Caco-2 (cell line): ENCODE measurements around the gene WWC2. TPM values are rescaled to one million over a fixed set of nuclear protein-coding genes. Genes with fewer than 3 reads are reported as not detected.
A peak's percentile ranks its signal among the peaks of the same experiment; 100 is the strongest.

Source experiments
- BruUV-seq: library from RNA; stranded (reverse); fragments of 400-500 nt; replicated peaks from 2 replicates; lab custom pipeline; 2021; lab: Mats Ljungman, UMichigan
- CTCF ChIA-PET: fragments of 300-600 bp; sonication (Branson Sonifier 250); formaldehyde crosslinking; loops from one replicate; lab custom pipeline; 2022; ENCODE audit warnings: antibody characterized with exemption; lab: Charles Lee
- POLR2A ChIA-PET: fragments of 300-600 bp; sonication (Branson Sonifier 250); formaldehyde crosslinking; loops from one replicate; lab custom pipeline; 2022; ENCODE audit warnings: antibody characterized with exemption; lab: Charles Lee
- DNase-seq, 2 experiments: peaks; one replicate each; pipeline versions ENCODE4 v3.0.0 to v3.0.0-alpha.2; 2020 to 2022
- H3K27me3 ChIP-seq: replicated peaks from 2 replicates; pipeline ENCODE4 v1.6.0; 2011; ENCODE audit warnings: low read length; ENCODE audit not compliant: control insufficient read depth, insufficient read depth
- H3K36me3 ChIP-seq: 2 replicates; pipeline ENCODE4 v1.5.1; 2011; ENCODE audit warnings: low read length; ENCODE audit not compliant: control insufficient read depth, insufficient read depth
- H3K4me1 ChIP-seq: fragments of 250-450 bp; sonication (Bioruptor Pico); 2 replicates; pipeline ENCODE4 v1.5.1; 2020; ENCODE audit warnings: mild to moderate bottlenecking
- H3K4me3 ChIP-seq: 2 replicates; pipeline ENCODE4 v1.5.1; 2011; ENCODE audit warnings: low read depth, mild to moderate bottlenecking, control low read depth, low read length
- H3K9me3 ChIP-seq: fragments of 250-450 bp; sonication (Bioruptor Pico); 2 replicates; pipeline ENCODE4 v1.5.1; 2020; ENCODE audit warnings: mild to moderate bottlenecking, moderate library complexity
- H3K27ac Mint-ChIP-seq: one replicate; pipeline ENCODE4 v1.8.0; 2022; ENCODE audit warnings: mixed read lengths; ENCODE audit not compliant: unreplicated experiment
- H3K27me3 Mint-ChIP-seq: one replicate; pipeline ENCODE4 v1.8.0; 2022; ENCODE audit warnings: mixed read lengths; ENCODE audit not compliant: insufficient read depth, unreplicated experiment
- H3K36me3 Mint-ChIP-seq: one replicate; pipeline ENCODE4 v1.8.0; 2022; ENCODE audit warnings: mild to moderate bottlenecking, mixed read lengths; ENCODE audit not compliant: insufficient read depth, unreplicated experiment
- H3K4me1 Mint-ChIP-seq: one replicate; pipeline ENCODE4 v1.8.0; 2022; ENCODE audit warnings: low read depth, mixed read lengths; ENCODE audit not compliant: unreplicated experiment
- H3K4me3 Mint-ChIP-seq: one replicate; pipeline ENCODE4 v1.8.0; 2022; ENCODE audit warnings: mild to moderate bottlenecking, moderate library complexity, mixed read lengths; ENCODE audit not compliant: unreplicated experiment
- H3K9me3 Mint-ChIP-seq: one replicate; pipeline ENCODE4 v1.8.0; 2022; ENCODE audit warnings: mixed read lengths; ENCODE audit not compliant: unreplicated experiment
- intact Hi-C: fragments of 100-400 bp; cut with micrococcal nuclease; formaldehyde crosslinking; loops from one replicate; pipeline ENCODE4 v1.10.0; 2022; ENCODE audit not compliant: unreplicated experiment
- total RNA-seq: library from RNA; stranded (reverse); gene quantifications from 2 replicates; pipeline ENCODE4 v1.2.3, GENCODE V29; 2022
- TF ChIP-seq, protein P1 (sequence below), 2 experiments: fragments of 200-600 bp in 1 of 2; IDR thresholded peaks; 1 replicate in 1 of 2; 2 replicates in 1 of 2; pipeline versions ENCODE4 v1.5.1 to v1.8.0; 2011 to 2022; ENCODE audit warnings: antibody characterized with exemption in 1 of 2, control low read depth in 1 of 2, inconsistent platforms in 1 of 2, low read depth in 1 of 2, low read length in 1 of 2, mild to moderate bottlenecking in 1 of 2, moderate library complexity in 1 of 2; ENCODE audit not compliant: insufficient read depth in 1 of 2, severe bottlenecking in 1 of 2, unreplicated experiment in 1 of 2

Gene WWC2
- total RNA-seq, 1 experiment from 2014 or later, result 126 TPM

DNA sequence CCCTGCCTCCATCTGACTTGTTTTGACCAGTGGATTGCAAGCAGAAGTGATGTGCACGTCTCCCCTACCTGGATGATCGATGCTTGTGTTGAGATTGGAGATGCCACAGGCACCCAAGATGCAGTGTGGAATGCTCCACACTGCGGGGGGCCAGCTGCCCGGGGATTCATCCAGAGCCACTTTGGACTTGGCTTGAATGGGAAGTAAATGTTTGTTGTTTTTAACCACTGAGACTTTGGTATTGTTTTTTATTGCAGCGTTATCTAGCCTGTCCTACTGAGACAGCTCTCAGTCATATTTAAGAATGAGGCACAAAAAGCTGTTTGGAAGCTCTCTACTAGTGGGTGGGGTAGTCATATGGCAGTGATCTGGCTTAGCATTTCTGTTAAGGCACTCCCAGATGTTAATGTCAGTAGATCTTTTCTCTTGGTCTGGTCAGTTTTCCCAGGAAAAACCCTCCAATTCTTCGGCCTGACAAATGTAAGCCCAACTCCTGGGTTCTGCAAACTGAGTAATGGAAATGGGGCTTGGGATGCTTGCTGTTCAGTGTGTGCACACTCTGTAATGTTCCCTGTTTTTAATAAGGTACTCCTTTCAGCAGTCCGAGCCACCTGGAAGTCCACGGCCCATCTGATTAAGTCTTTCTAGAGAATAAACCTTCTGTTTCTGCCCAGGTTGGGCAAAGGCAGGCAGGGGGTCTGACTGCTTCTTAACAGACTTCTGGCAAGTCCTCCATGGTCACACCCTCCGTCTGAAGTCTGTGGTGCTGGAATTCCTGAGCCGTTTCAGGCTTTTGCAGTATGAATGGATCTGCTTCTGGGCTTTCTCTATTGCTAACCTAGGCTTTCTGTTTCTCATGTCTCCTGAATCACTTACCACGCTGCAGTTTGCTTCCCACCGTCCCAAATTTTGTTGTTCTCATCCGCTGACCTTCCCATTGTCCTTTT is 74.8 kb downstream of the WWC2 start:
- intact Hi-C loops, result no loop called here
- TF ChIP-seq, protein P1, sequence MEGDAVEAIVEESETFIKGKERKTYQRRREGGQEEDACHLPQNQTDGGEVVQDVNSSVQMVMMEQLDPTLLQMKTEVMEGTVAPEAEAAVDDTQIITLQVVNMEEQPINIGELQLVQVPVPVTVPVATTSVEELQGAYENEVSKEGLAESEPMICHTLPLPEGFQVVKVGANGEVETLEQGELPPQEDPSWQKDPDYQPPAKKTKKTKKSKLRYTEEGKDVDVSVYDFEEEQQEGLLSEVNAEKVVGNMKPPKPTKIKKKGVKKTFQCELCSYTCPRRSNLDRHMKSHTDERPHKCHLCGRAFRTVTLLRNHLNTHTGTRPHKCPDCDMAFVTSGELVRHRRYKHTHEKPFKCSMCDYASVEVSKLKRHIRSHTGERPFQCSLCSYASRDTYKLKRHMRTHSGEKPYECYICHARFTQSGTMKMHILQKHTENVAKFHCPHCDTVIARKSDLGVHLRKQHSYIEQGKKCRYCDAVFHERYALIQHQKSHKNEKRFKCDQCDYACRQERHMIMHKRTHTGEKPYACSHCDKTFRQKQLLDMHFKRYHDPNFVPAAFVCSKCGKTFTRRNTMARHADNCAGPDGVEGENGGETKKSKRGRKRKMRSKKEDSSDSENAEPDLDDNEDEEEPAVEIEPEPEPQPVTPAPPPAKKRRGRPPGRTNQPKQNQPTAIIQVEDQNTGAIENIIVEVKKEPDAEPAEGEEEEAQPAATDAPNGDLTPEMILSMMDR (IDR thresholded peaks at IDR 0.05; ENCODE audit: insufficient read depth in 1 of 2, low read depth in 1 of 2, low read length in 1 of 2, severe bottlenecking in 1 of 2, unreplicated experiment in 1 of 2), result no peak
- H3K9me3 ChIP-seq, result no peaks in the 10 kb centered on the region
- POLR2A ChIA-PET, result no interaction called here
- CTCF ChIA-PET, result no interaction called here
- Mint-ChIP-seq H3K9me3 (no peaks in the 10 kb centered on the region), H3K36me3 (peaks cover 30% of the 10 kb centered on the region), H3K27me3 (no peaks in the 10 kb centered on the region), H3K27ac (no peak overlapping the region), H3K4me3 (no peak overlapping the region), H3K4me1 (peaks cover 46% of the 10 kb centered on the region)
- no peaks in the 10 kb centered on the region for H3K36me3 ChIP-seq
- no peak for DNase-seq
- BruUV-seq, result no TSS peak
- H3K4me1 ChIP-seq, result peaks cover 78% of the 10 kb centered on the region
- no peak overlapping the region for H3K4me3 ChIP-seq
- no peaks in the 10 kb centered on the region for H3K27me3 ChIP-seq

- TF ChIP-seq, protein P1 (IDR thresholded peaks at IDR 0.05; ENCODE audit: insufficient read depth in 1 of 2, low read depth in 1 of 2, low read length in 1 of 2, severe bottlenecking in 1 of 2, unreplicated experiment in 1 of 2), result no peak
- no peaks in the 10 kb centered on the region for H3K27me3 ChIP-seq
- H3K9me3 Mint-ChIP-seq, result no peaks in the 10 kb centered on the region
- ChIA-PET CTCF (interaction anchor here (0.6 kb wide), 1 partner anchor 200 kb away, joined by 5 read pairs; no protein-coding TSS in a partner anchor), POLR2A (no interaction called here)
- H3K4me3 ChIP-seq, result no peak overlapping the region
- H3K4me3 Mint-ChIP-seq, result peak overlapping the region; percentile 24
- H3K36me3 ChIP-seq, result no peaks in the 10 kb centered on the region
- H3K27me3 Mint-ChIP-seq, result no peaks in the 10 kb centered on the region
- intact Hi-C loops, result no loop called here
- H3K4me1 ChIP-seq, result peaks cover 66% of the 10 kb centered on the region
- H3K27ac Mint-ChIP-seq, result no peak overlapping the region
- peaks cover 32% of the 10 kb centered on the region for H3K36me3 Mint-ChIP-seq
- no TSS peak for BruUV-seq
- H3K4me1 Mint-ChIP-seq, result peaks cover 50% of the 10 kb centered on the region
- no peaks in the 10 kb centered on the region for H3K9me3 ChIP-seq
- no peak for DNase-seq
Observed at GRCh38 chr4:183175631-183176232, 76.7 kb downstream of the WWC2 start.

- H3K4me1 Mint-ChIP-seq, result peaks cover 43% of the 10 kb centered on the region
- Histone ChIP-seq H3K36me3 (no peaks in the 10 kb centered on the region), H3K9me3 (no peaks in the 10 kb centered on the region), H3K4me3 (no peak overlapping the region), H3K27me3 (no peaks in the 10 kb centered on the region), H3K4me1 (peaks cover 53% of the 10 kb centered on the region)
- no peak overlapping the region for H3K4me3 Mint-ChIP-seq
- intact Hi-C loops, result no loop called here
- BruUV-seq, result no TSS peak
- ChIA-PET CTCF (no interaction called here), POLR2A (no interaction called here)
- H3K9me3 Mint-ChIP-seq, result no peaks in the 10 kb centered on the region
- H3K27ac Mint-ChIP-seq, result no peak overlapping the region
- peaks cover 27% of the 10 kb centered on the region for H3K36me3 Mint-ChIP-seq
- H3K27me3 Mint-ChIP-seq, result no peaks in the 10 kb centered on the region
- TF ChIP-seq, protein P1 (IDR thresholded peaks at IDR 0.05; ENCODE audit: insufficient read depth in 1 of 2, low read depth in 1 of 2, low read length in 1 of 2, severe bottlenecking in 1 of 2, unreplicated experiment in 1 of 2), result no peak
- no peak for DNase-seq
Observed at GRCh38 chr4:183177001-183177400, 77.9 kb downstream of the WWC2 start.
